ENCODE data around the gene SLFN14. TPM values are rescaled to one million over a fixed set of nuclear protein-coding genes. Genes with fewer than 3 reads are reported as not detected.

Gene SLFN14
- total RNA-seq, 1 experiment from 2014 or later, result not detected

GRCh38 chr17:35543856-35544255 lies 16.8 kb downstream of the SLFN14 start:
- H3K23me2 ChIP-seq (ENCODE audit: insufficient read length, low read depth, low read length, poor library complexity, severe bottlenecking), result no peaks in the 10 kb centered on the region
- DNase-seq, result no peak
- no peak overlapping the region for H4K8ac ChIP-seq (replicated peaks; ENCODE audit: insufficient read length, low read depth, low read length)
- no peak overlapping the region for H3K14ac ChIP-seq (ENCODE audit: insufficient read depth, low read length)
- no peak overlapping the region for H2BK15ac ChIP-seq (ENCODE audit: low read depth, low read length)
- no peaks in the 10 kb centered on the region for H3K27me3 ChIP-seq (ENCODE audit: insufficient read depth, low read length)
- no peak overlapping the region for H2BK120ac ChIP-seq (ENCODE audit: low read depth, low read length, poor library complexity, severe bottlenecking)
- H3K18ac ChIP-seq (ENCODE audit: insufficient read length, low read depth, low read length), result no peak overlapping the region
- H3K27me3 Mint-ChIP-seq (ENCODE audit: low read depth), result peaks cover 20% of the 10 kb centered on the region
- H3K79me1 ChIP-seq (ENCODE audit: insufficient read depth, low read depth, low read length, poor library complexity, severe bottlenecking), result no peaks in the 10 kb centered on the region
- no peaks in the 10 kb centered on the region for H3K9me3 Mint-ChIP-seq
- WGBS (ENCODE audit: extremely low coverage, insufficient read length, low lambda C conversion rate), result no CpG with 5 or more reads among the region's 1 CpG
- H4K5ac ChIP-seq (ENCODE audit: insufficient read length, low read depth, low read length), result no peak overlapping the region
- H2BK20ac ChIP-seq (ENCODE audit: low read depth, low read length, poor library complexity, severe bottlenecking), result no peak overlapping the region
- no peak overlapping the region for H3K56ac ChIP-seq (ENCODE audit: insufficient read length, low read depth, low read length)
- H4K20me1 ChIP-seq (ENCODE audit: control insufficient read depth, insufficient read depth, insufficient read length), result no peaks in the 10 kb centered on the region
- H2BK5ac ChIP-seq (ENCODE audit: insufficient read length, low read length), result no peak overlapping the region
- no peaks in the 10 kb centered on the region for H3K79me2 ChIP-seq (ENCODE audit: insufficient read depth, low read length)
- no peak overlapping the region for H3K23ac ChIP-seq (ENCODE audit: insufficient read length, low read depth, low read length)
- no peak overlapping the region for H3K4ac ChIP-seq (ENCODE audit: low read depth, low read length)
- H3K36me3 Mint-ChIP-seq (ENCODE audit: insufficient read depth in 1 of 3, low read depth in 3 of 3), result no peaks in the 10 kb centered on the region
- no peak overlapping the region for H3K9ac ChIP-seq (ENCODE audit: extremely low read depth, insufficient read length, low read length)
- H2BK12ac ChIP-seq (ENCODE audit: insufficient read length, low read depth, low read length), result no peak overlapping the region
- no peaks in the 10 kb centered on the region for H3K4me1 Mint-ChIP-seq
- H3K9me3 ChIP-seq (ENCODE audit: control insufficient read depth, low read depth, low read length), result no peaks in the 10 kb centered on the region
- no peak overlapping the region for H3T11ph ChIP-seq (ENCODE audit: low read length)
- H3K4me3 Mint-ChIP-seq, result no peak overlapping the region
- TF ChIP-seq CTCF (conservative IDR thresholded peaks at IDR 0.05), result no peak
- no peak overlapping the region for H2AK5ac ChIP-seq (ENCODE audit: insufficient read length, low read length)
- no peak overlapping the region for H3K27ac Mint-ChIP-seq
- H3K4me2 ChIP-seq (ENCODE audit: insufficient read depth, insufficient read length, low read length), result no peak overlapping the region
- H2AFZ ChIP-seq (ENCODE audit: low read length), result no peak overlapping the region
- no peak overlapping the region for H4K91ac ChIP-seq (ENCODE audit: insufficient read length, low read depth, low read length)
- H3K4me1 ChIP-seq (ENCODE audit: insufficient read depth, low read length), result no peaks in the 10 kb centered on the region
- no peak overlapping the region for H3K27ac ChIP-seq (ENCODE audit: insufficient read length, low read depth, low read length)

Data from H9 (cell line).